Hematopoietic multipotent progenitor cell treated with erythropoietin and hydrocortisone succinate and interleukin-3 and kit ligand, for 8 days (in vitro differentiated cells): ENCODE measurements around the gene TMEM37.

Source experiments
- DNase-seq: peaks from one replicate; pipeline ENCODE4 v3.0.0-alpha.2; 2015

Gene TMEM37

GRCh38 chr2:119419065-119419464, 12.6 kb upstream of the TMEM37 start:
- no peak for DNase-seq

DNA sequence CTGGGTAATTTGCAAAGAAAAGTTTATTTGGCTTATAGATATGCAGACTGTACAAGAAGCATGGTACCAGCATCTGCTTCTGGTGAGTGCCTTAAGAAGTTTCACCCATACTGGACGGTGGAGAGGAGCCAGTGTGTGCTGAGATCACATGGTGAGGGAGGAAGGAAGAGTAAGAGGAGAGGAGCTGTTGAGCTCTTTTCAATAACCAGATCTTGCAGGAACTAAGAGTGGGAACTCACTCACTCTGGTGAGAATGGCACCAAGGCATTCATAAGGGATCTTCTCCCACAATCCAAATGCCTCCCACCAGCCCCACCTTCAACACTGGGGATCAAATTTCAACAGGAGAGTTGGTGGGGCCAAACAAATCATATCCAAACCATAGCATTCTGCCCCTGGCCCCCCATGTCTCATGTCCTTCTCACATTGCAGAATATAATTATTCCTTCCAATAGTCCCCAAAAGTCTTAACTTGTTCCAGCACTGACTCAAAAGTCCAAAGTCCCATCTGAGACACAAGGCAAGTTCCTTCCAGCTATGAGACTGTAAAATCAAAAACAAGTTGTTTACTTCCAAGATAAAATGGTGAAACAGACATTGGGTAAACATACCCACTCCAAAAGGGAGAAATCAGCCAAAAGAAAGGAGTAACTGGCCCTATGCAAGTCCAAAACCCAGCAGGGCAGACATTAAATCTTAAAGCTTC, 11.7 kb upstream of the TMEM37 start:
- no peak for DNase-seq

GRCh38 chr2:119421304-119421703, 10.3 kb upstream of the TMEM37 start:
- no peak for DNase-seq

DNA sequence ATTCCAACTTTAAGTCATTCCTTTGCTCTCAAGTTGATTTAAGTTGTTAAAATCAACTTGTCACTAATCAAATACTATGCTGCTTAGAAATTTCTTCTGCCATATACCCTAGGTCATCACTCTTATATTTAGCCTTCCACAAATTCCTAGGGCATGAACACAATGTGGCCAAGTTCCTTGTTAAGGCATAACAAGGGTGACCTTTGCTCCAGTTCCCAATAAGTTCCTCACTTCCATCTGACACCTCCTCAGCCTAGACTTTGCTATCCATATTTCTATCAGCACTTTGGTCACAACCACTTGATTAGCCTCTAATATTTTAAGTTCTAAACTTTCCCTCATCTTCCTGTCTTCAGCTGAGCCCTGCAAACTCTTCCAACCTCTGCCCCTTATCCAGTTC, 9.9 kb upstream of the TMEM37 start:
- no peak for DNase-seq

GRCh38 chr2:119422360-119423107, 9.1 kb upstream of the TMEM37 start:
- no peak for DNase-seq

DNA sequence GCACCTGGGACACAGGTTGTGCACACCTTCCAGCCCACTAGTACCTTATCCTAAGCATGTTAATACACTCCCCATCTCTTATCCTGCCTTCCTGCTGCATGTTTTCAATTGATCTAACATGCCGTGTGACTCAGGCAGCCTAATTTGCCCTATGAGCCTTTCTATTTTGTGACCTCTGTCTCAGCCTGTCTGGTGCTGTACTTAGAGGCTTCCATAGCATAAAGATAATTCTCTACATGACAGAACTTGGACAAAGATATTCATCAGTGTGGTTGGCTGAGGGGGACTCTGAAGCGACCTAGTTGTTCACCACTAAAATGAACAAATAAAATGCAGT, 8.6 kb upstream of the TMEM37 start:
- DNase-seq: no peak

DNA sequence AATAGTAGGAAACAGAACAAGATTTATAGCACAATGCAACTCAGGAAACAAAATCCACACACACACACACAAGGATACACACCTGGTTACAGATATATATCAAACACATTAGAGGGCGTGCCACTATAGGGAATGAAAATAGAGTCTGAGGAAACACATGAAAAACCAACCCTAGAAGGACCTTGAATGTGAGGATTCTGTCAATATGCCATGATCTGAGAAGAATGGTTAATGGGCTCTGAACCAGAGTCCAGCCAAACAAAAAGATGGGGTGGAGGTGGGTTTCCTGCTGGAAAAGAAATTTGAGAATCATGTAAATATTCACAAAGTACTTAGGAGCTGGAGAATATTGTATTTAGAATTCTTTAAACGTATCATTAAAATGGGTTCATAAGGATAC, 7.8 kb upstream of the TMEM37 start:
- DNase-seq: no peak

DNA sequence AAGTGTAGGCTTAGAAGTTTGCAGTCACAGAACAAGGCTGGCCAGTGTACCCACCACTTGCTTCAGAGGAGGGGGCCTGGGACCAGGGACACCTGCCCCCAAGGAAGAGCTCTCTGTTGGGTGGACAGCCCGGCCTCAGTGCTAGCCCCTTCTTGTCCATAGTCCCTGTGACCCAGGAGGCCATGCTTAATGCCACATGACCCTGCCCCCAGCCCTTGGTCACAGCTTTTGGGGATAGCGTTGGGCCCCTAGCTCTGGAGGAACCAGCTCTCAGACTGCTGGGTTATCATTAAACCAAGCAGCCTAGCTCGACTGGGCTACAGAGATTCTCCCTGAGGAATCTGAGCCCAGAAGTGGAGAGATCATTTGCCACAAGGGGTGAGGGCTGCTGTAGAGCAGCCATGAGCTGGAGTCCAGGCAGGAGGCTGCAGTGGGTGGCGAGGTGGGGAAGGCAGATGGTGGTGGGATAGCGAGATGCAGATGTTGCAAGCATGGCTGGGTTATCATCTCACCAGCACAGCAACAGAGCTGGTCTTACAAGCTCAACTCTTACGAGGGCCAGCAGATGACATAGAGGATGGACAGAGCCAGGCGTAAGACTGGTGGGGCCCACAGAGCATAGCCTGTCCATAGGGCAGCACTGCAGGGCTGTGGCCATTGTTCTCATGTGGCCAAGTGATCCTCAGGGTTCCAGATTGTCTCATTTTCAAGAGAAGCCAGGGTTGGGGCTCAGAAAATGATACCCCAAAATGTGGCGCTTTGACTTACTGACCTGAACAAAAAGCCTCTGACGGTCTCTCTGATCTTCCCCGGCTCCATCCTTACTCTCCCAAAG, 7.2 kb upstream of the TMEM37 start:
- no peak for DNase-seq

GRCh38 chr2:119425119-119425405, 6.6 kb upstream of the TMEM37 start:
- DNase-seq: no peak

GRCh38 chr2:119425620-119426395, 5.8 kb upstream of the TMEM37 start:
- no peak for DNase-seq

GRCh38 chr2:119426396-119426675, 5.3 kb upstream of the TMEM37 start:
- no peak for DNase-seq

GRCh38 chr2:119426801-119427395, 4.8 kb upstream of the TMEM37 start:
- no peak for DNase-seq

- DNase-seq: no peak
Measured at GRCh38 chr2:119427756-119428155, 3.9 kb upstream of the TMEM37 start.

DNA sequence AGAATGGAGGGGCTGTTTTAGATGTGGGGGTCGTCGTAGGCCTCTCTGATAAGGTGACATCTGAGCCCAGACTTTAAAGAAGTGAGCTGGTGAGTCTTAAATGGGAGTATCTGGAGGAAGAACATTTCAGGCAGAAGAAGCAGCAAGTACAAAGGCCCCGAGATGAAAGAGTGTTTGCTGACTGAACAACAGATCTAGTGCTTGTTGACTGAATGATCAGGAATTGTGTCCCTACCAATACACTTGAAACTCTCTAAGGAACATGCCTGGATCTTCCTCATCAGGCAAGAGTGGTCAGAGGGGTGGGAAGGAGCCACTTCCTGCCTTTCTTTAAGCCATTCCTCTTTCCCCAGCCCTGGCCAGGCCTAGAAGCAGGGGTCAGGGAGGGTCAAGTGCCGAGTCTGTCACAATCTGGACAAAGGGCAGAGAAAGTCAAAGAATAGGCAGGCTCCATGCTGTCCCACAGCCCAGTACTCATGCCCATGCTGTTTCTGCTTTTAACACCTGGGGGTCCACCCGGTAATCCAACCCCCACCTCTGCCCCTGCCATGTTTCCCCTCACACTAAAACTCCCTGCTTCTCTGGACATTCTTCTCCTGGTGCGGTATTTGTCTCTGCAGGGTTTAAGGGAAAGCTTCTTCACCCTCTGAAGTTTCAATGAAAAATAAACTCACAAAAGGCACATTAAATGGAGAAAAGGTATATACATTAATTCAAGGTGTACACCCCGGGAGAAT, 3.0 kb upstream of the TMEM37 start:
- DNase-seq: no peak

DNA sequence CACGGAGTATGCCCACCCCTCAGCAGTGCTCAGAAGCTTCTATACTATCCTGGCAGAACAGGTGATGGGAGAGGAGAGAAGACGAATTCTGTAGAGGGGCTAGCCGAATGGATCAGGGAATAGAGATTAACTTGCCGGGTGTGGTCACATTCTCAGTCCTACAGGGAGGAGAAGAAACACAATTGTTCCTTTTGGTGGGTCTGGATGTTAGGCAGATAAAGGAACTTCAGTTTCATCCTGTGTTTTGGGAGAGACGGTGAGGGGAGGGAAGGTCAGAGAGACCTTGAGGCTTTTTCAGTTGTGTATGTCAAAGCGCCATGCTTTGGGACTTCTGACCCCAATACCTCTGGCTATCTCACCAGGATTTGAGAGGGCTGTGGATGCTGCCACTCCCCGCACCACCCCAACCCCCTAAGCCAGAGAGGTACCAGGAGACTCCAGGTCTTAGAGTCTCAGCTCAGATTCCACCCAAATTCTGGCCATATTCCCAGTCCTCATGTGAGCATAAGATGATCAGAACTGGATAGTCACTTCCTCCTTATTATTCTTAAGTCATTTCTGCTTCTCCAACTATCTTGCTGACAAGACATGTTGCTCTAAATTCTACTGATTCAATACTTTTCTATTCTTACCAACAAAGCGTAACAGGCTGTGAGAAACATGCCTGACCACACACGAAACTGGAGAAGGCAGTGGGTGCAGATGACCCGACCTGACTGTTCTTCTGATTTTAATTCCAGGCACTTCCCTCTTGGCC, 2.3 kb upstream of the TMEM37 start:
- DNase-seq: no peak

DNA sequence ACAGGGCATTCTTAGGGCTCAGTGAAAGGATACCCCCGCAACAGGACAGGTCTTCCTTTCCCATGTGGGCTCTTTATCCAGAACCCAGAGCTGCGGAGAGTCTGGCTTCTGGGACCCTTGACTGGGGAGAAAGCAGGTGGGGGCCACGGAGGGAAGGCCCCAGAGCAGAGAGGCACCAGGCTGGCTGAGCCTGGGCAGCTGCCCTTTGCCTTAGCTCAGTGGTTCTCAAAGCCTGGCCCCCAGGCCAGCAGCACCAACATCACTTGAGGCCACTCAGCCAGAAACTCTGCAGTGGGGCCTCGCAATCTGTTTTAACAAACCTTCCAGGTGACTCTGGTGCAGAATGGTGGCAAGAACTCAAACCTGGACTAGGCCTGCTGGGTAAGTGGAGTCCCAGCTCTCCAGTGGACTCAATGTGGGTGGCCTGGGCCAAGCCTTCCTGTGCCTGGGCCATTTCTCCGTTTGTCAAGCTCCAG, 1.6 kb upstream of the TMEM37 start:
- DNase-seq: no peak

- DNase-seq: no peak
Measured at GRCh38 chr2:119431976-119432850, 559 bp downstream of the TMEM37 start.

DNA sequence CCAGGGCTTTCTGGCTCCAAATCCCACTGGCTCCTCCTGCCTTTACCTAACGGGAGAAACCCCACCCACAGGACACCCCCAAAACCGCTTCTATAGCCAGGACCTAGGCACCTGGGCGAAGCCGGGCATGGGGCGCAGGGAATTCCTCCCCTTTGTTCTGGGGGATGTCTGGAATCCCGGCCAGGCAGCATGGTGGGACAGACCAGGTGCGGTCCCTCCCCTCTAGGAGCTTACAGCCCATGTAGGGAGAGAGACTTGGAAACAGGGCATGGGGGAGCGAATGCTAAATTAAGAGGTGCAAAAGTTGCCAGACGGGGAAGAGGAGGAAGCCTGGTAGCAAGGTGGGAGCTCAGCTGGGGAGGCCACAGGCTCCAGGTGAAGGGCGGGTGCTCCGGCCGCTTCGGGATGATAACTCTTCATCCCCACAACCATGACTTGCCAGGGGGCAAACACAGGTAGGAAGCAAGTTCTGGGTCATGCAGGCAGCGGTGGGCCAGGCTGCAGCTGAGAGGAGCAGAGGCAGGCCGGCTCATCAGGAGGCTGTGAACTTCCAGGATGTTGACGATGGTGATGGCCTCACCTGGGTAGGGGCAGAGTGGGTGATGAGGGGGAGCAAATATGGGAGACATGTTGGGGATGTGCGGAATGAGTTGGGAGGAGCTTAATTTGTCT, 1.3 kb downstream of the TMEM37 start:
- no peak for DNase-seq

DNA sequence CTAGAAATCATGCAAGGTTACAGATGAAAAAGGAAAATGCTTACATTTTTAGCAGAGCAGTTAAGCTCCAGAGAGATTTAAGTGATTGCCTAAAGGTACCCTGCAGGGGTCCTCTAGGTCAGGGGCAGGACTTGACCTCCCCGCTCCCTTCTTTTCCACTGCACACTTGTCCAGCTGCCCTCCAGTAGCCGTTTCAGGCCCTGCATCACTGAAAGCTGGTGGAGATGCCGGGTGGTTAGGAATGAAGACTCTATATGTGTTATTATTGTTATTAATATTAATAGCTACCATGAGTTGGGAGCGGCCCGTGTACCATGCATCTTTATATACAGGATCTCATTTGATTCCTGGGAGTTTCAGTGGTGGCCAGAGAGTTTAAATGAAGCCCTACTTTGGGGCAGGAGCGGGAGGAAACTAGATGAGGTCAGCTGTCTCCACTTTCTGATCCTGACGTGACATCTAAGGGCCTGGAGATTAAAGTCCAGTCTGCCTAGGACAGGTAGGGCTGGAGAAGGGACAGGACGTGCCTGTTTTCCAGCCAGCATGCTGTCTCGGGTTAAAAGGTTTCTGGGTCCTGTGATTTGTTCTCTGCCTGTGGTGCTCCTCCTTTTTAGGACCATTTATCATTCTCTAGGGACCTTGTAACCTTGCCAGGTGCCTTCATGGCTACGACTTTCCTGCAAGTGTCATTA, 2.1 kb downstream of the TMEM37 start:
- DNase-seq: no peak
